Measurements from ENCODE around the gene OPTC.
"Not testable (repeated sequence)": the region's sequence is repeated elsewhere in the genome, so short reads cannot be mapped to it uniquely, and the experiment has no call there.

Gene OPTC

DNA sequence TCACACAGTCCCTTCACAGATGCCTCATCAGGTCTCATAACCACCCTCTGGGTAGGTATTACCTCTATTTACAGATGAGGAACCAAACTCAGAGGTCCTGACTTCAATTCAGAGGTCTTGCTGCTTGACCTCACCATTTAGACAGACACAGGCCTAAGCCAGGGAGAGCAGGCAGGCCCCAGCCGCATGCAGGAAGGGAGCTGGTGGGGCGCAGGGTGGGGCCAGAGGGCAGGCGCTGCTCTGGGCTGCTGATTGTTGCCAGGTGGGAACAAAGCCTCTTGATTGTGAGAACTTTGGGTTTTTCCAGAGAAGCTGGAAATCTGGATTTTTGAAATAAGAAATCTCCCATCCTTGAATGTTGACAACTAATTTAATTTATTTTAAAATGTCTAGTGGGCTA lies 38.2 kb upstream of the OPTC start:
- DNase-seq (ENCODE audit: insufficient read length) (no peak), FAIRE-seq (no peak)
- TF ChIP-seq TAF1 (IDR thresholded peaks at IDR 0.05; ENCODE audit: borderline replicate concordance, low read depth, low read length): no peak
- no peak for TF ChIP-seq POLR2A (IDR thresholded peaks at IDR 0.05; ENCODE audit: low read depth, low read length)
- no peak for TF ChIP-seq POLR2AphosphoS5 (IDR thresholded peaks at IDR 0.05; ENCODE audit: low read depth, low read length)

DNA sequence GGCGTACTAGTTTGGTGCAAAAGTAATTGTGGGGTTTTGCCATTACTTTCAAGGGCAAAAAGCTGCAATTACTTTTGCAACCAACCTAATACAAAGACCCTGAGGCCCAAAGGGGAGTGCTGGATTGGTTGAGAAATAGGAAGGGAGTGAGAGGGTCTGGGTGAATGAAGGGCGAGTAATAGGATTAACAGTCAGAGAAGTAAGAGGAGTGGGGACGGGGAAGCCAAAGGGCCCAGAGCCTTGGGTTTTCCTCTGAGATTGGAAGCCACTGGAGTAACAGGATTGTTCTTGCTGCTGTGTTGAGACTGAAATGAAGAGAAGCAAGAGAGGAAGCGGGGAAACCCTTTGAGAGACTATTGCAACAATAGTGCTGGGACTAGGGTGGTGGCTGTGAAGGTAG lies 37.4 kb upstream of the OPTC start:
- FAIRE-seq (no peak), DNase-seq (ENCODE audit: insufficient read length) (no peak)
- TF ChIP-seq POLR2AphosphoS5 (IDR thresholded peaks at IDR 0.05; ENCODE audit: low read depth, low read length): no peak
- TF ChIP-seq TAF1 (IDR thresholded peaks at IDR 0.05; ENCODE audit: borderline replicate concordance, low read depth, low read length): no peak
- TF ChIP-seq POLR2A (IDR thresholded peaks at IDR 0.05; ENCODE audit: low read depth, low read length): no peak

DNA sequence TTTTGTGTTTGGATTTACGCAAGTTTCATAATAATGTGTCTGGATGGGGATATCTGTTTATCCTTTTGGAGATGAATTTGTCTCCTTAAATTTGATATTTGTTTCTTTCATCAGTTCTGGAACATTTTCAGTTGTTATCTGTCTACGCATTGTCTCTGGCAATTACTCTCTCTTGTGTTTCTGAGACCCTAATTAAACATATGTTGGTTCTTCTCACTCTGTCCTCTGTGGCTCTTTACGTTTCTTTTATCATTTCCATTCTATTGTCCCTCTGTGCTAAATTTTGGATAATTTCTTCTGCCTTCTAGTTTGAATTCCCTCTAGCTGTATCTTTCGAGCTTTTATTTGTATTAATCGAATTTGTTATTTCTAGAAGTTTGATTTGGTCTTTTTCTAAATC lies 35.9 kb upstream of the OPTC start:
- no peak for DNase-seq (ENCODE audit: insufficient read length)
- no peak for FAIRE-seq
- TF ChIP-seq TAF1 (IDR thresholded peaks at IDR 0.05; ENCODE audit: borderline replicate concordance, low read depth, low read length): no peak
- no peak for TF ChIP-seq POLR2AphosphoS5 (IDR thresholded peaks at IDR 0.05; ENCODE audit: low read depth, low read length)
- TF ChIP-seq POLR2A (IDR thresholded peaks at IDR 0.05; ENCODE audit: low read depth, low read length): no peak

DNA sequence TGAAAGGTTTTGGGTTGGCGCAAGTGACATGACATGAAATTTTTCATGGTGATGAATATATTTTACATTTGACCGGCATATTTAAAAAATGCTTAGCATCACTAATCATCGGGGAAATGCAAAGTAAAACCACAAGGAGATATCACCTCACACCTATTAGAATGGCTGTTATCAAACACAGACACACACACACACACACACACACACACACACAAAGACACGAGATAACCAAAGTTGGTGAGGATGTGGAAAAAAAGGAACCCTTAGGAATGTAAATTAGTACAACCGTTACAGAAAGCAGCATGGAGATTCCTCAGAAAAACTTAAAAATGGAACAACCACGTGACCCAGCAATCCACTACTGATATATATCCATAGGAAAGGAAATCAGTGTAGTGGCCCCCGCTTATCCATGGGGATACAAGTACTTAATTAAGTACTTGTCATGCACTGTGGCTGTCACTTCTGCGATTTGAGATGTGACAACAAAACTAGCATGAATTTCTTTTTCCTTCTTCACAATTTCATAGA lies 34.2 kb upstream of the OPTC start:
- no peak for TF ChIP-seq POLR2A (IDR thresholded peaks at IDR 0.05; ENCODE audit: low read depth, low read length)
- no peak for TF ChIP-seq TAF1 (IDR thresholded peaks at IDR 0.05; ENCODE audit: borderline replicate concordance, low read depth, low read length)
- TF ChIP-seq POLR2AphosphoS5 (IDR thresholded peaks at IDR 0.05; ENCODE audit: low read depth, low read length): no peak
- FAIRE-seq (no peak), DNase-seq (ENCODE audit: insufficient read length) (no peak)

DNA sequence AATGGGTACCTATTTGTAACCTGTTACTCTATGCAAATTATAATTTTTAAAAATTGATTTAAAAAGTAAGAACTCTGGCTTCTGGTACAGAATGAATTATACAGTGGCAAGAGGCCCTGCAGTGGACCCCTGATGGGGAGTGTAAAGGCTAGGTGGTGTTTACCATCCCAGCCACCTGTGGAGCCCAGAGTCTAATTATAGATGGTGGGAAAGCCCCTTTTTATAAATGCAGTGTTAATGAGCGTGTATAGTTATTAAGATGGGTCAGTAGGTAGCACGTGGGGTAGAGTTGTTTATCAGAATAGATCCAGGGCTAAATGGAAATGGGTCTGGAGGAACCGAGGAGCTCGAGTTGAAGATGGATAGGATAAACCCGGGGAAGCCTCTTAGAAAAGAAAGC lies 32.2 kb upstream of the OPTC start:
- TF ChIP-seq POLR2AphosphoS5 (IDR thresholded peaks at IDR 0.05; ENCODE audit: low read depth, low read length): no peak
- no peak for TF ChIP-seq TAF1 (IDR thresholded peaks at IDR 0.05; ENCODE audit: borderline replicate concordance, low read depth, low read length)
- no peak for TF ChIP-seq POLR2A (IDR thresholded peaks at IDR 0.05; ENCODE audit: low read depth, low read length)
- FAIRE-seq (no peak), DNase-seq (ENCODE audit: insufficient read length) (no peak)

DNA sequence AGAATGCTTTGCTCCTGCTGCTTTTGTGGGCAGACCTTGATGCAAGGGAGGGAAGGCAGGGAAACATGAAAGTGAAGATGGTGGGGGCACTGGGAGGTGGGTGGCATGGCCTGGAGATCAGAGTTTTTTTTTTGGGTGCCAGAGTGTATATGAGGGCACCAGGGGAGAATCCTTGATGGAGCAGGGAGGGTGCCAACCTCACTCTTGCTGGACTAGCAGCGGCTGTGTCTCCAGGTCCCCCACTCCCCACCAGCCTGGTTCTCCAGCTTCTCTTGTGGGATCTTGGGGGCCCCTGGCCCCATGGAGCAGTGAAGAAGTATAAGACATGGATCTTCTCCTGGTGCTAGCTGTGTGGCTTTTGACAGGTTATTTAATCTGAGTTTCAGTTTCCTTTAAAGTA lies 31.8 kb upstream of the OPTC start:
- TF ChIP-seq POLR2A (IDR thresholded peaks at IDR 0.05; ENCODE audit: low read depth, low read length) (no peak), POLR2AphosphoS5 (IDR thresholded peaks at IDR 0.05; ENCODE audit: low read depth, low read length) (no peak)
- DNase-seq (ENCODE audit: insufficient read length): no peak
- no peak for FAIRE-seq

DNA sequence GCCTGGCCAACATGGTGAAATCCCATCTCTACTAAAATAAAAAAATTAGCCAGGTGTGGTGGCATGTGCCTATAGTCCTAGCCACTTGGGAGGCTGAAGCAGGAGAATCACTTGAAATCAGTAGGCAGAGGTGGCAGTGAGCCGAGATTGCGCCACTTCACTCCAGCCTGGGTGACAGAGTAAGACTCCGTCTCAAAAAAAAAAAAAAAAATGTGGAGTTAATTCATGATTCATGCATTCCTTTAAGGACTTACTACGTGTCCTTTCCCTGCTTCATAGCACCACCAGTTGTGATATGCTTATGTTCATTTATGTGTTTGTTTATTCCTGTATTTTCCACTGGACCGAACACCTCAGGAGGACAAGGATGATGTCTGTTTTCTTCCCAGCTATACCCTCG lies 31.1 kb upstream of the OPTC start:
- TF ChIP-seq POLR2AphosphoS5 (IDR thresholded peaks at IDR 0.05; ENCODE audit: low read depth, low read length): no peak
- TF ChIP-seq POLR2A (IDR thresholded peaks at IDR 0.05; ENCODE audit: low read depth, low read length): no peak
- TF ChIP-seq TAF1 (IDR thresholded peaks at IDR 0.05; ENCODE audit: borderline replicate concordance, low read depth, low read length): no peak
- DNase-seq (ENCODE audit: insufficient read length) (no peak), FAIRE-seq (no peak)

DNA sequence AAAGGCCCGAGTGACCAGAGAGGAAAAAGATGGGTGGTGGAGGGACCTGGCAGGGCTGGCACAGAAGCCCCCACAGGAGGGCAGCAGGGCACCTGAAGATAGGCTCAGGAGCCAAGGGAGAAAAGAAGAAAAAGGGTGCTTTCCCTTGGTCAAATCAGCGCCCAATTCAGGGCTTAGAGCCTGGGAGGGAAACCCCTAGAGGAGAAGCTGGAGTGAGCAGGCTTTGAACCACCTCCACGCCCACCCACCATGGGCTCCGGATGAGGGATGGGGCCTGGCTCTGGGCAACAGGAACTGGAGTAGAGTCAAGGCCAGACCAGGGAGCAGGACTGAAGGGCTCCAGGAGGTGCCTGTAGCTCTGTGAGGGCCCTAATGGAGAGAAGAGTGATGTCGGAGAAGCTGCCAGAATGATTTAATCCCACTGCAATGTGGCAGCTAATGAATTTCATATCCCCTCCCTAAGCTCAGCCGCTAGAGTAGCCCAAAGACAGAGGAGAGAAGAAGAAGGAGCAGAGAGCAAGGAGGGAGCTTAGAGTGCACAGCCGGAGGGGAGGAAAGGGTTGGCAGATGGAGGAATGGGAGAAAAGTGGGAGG lies 30.4 kb upstream of the OPTC start:
- TF ChIP-seq POLR2A (IDR thresholded peaks at IDR 0.05; ENCODE audit: low read depth, low read length) (no peak), POLR2AphosphoS5 (IDR thresholded peaks at IDR 0.05; ENCODE audit: low read depth, low read length) (no peak), TAF1 (IDR thresholded peaks at IDR 0.05; ENCODE audit: borderline replicate concordance, low read depth, low read length) (no peak)
- no peak for FAIRE-seq
- no peak for DNase-seq (ENCODE audit: insufficient read length)

DNA sequence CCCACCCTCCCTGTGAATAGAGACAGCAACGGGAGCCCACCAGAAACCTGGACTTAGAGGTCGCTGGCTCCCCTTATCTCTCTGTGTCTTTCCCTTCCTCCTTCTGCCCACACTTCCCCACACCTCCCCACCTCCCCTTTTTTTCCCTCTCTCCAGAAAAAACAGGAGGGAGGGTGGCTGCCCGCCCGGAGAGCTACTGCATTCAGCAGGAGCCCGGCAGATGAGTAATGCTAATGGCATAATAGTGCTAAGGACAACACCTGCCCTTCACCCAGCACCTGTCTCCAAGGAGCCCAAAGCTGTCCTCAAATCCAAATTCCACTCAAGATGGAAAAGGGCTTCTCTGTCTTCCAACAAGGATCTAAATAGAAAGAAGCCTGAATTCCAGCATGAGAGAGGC lies 29.7 kb upstream of the OPTC start:
- FAIRE-seq (no peak), DNase-seq (ENCODE audit: insufficient read length) (no peak)
- TF ChIP-seq POLR2A (IDR thresholded peaks at IDR 0.05; ENCODE audit: low read depth, low read length): no peak
- no peak for TF ChIP-seq TAF1 (IDR thresholded peaks at IDR 0.05; ENCODE audit: borderline replicate concordance, low read depth, low read length)
- TF ChIP-seq POLR2AphosphoS5 (IDR thresholded peaks at IDR 0.05; ENCODE audit: low read depth, low read length): no peak

DNA sequence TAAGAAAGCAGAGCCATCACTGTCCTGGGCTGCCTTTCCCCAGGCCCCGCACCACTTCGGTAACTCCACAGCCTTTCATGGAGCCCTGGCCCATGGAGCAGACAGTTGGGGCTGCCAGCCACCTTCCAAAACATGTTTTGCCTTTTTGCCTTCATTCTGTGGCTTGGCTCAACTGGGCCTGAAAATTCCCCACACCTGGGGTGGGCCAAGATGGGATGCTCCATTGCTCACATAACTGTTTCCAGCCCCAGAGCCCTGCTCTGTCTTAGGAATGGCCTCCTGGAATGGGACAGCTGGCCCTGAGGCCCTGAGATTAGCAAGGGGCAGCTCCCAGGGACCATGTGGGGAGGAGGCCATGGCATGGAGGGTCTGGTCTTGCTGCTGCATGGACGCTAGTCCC lies 29.2 kb upstream of the OPTC start:
- FAIRE-seq: no peak
- TF ChIP-seq POLR2A (IDR thresholded peaks at IDR 0.05; ENCODE audit: low read depth, low read length) (no peak), POLR2AphosphoS5 (IDR thresholded peaks at IDR 0.05; ENCODE audit: low read depth, low read length) (no peak), TAF1 (IDR thresholded peaks at IDR 0.05; ENCODE audit: borderline replicate concordance, low read depth, low read length) (no peak)
- DNase-seq (ENCODE audit: insufficient read length): no peak

DNA sequence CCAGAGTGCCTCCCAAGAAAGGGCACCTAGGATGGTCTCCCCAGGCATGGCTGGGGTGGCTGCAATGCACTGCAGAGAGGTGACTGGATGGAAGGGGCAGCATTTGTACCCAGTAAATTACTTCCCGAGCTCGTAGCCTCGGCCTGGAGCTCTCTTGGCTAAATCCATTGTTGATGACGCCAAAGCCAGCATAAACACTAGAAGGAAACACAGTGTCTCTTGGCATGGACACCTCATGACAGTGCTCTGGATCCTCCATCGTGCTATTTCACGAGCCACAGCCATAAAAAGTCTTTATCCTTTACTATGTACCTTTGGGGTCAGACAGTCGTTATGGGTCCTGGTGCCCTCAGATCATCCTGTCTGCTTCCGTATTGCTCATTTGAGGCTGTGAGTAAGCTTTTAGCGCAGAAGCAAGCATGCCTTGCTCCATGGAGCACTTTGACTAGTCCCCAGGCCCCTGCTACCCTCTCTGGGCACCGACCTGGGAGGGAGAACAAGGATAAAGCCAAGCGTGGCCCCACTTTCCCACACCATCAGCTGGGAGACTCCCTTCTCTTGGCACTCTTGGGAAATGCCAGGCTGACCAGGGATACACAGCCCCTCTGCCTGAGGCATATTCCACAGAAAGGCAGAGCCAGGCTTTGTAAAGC lies 28.7 kb upstream of the OPTC start:
- TF ChIP-seq POLR2A (IDR thresholded peaks at IDR 0.05; ENCODE audit: low read depth, low read length): no peak
- TF ChIP-seq POLR2AphosphoS5 (IDR thresholded peaks at IDR 0.05; ENCODE audit: low read depth, low read length): no peak
- TF ChIP-seq TAF1 (IDR thresholded peaks at IDR 0.05; ENCODE audit: borderline replicate concordance, low read depth, low read length): no peak
- DNase-seq (ENCODE audit: insufficient read length) (no peak), FAIRE-seq (no peak)

DNA sequence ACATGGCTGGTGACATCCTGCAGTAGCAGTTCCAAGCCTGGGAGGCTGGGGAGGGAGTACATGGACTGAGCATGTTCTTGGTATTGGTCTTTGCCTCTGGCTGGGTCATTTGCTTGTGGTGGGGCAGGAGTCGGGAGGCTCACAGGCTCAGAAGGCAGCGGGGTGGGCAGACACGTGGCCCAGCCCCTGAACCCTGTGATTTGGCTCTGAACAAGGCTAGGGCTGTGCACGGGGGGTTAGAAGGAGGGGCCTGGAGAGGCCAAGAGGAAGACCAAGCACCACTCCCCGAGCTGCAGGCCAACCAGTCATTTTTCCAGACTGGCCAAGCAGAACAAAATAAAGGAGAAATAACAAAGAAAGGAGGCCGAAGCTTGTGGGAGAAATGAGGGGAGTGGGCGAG lies 28.0 kb upstream of the OPTC start:
- TF ChIP-seq POLR2AphosphoS5 (IDR thresholded peaks at IDR 0.05; ENCODE audit: low read depth, low read length): no peak
- no peak for TF ChIP-seq TAF1 (IDR thresholded peaks at IDR 0.05; ENCODE audit: borderline replicate concordance, low read depth, low read length)
- no peak for TF ChIP-seq POLR2A (IDR thresholded peaks at IDR 0.05; ENCODE audit: low read depth, low read length)
- FAIRE-seq (no peak), DNase-seq (ENCODE audit: insufficient read length) (no peak)

DNA sequence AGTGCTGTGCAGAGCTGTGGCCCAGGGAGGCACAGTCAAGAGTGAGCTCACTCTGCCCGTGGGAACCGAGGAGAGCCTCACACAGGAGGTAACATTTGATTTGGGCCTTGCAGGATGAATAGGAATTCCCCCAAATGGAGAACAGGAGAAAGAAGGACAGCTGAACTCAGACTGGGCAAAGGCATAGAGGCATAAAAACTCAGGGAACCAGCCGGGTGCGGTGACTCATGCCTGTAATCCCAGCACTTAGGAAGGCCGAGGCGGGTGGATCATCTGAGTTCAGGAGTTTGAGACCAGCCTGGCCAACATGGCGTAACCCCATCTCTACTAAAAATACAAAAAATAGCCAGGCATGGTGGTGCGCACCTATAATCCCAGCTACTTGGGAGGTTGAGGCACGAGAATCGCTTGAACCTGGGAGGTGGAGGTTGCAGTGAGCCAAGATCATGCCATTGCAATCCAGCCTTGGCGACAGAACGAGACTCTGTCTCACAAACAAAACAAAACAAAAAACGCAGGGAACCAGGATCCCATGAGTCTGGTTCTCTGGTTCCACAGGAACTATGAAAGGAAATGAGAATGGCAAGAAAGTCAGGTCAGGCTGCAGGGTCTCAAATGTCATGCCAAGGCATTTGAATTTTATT lies 26.9 kb upstream of the OPTC start:
- FAIRE-seq; DNase-seq (ENCODE audit: insufficient read length): not testable (repeated sequence)
